GM20431 (cell line): ENCODE results near the gene RARA.
"Not testable (repeated sequence)": the region's sequence is repeated elsewhere in the genome, so short reads cannot be mapped to it uniquely, and the experiment has no call there.

Experiments
- in situ Hi-C: fragments of 300-500 bp; cut with MseI, MboI; formaldehyde crosslinking; loops from one replicate; pipeline ENCODE4 v1.15.0; 2020; ENCODE audit warnings: low sequenced_read_pairs; ENCODE audit not compliant: unreplicated experiment

Gene RARA

GRCh38 chr17:40295488-40296436 lies 13.2 kb upstream of the RARA start:
- in situ Hi-C loops = no loop called here

GRCh38 chr17:40297511-40297910 lies 11.5 kb upstream of the RARA start:
- in situ Hi-C loops = no loop called here

GRCh38 chr17:40298726-40299125 lies 10.3 kb upstream of the RARA start:
- in situ Hi-C loops = no loop called here

DNA sequence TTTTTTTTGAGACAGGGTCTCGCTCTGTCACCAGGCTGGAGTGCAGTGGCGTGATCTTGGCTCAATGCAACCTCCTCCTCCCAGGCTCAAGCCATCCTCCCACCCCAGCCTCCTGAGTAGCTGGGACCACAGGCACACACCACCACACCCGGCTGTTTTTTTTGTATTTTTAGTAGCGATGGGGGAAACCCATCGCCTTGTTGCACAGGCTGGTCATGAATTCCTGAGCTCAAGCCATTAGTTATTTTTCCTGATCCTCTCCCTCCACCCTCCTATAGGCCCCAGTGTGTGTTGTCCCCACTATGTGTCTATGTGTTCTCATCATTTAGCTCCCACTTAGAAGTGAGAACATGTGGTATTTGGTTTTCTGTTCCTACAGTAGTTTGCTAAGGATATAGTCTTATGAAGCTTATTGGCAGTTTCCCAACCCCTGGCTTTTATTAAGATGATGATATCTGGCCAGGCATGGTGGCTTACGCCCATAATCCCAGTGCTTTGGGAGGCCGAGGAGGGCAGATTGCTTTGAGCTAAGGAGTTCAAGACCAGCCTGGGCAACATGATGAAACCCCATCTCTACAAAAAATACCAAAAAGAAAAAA lies 9.7 kb upstream of the RARA start:
- in situ Hi-C loops = not testable (repeated sequence)

GRCh38 chr17:40301315-40301714 lies 7.7 kb upstream of the RARA start:
- in situ Hi-C loops = loop anchor here (5.0 kb wide), 1 partner anchor 51 kb away; no protein-coding TSS in a partner anchor

- in situ Hi-C loops = loop anchor here (5.0 kb wide), 1 partner anchor 49 kb away; no protein-coding TSS in a partner anchor
Observed at GRCh38 chr17:40303009-40303657, 5.8 kb upstream of the RARA start.

- in situ Hi-C loops = loop anchor here (5.0 kb wide), 1 partner anchor 48 kb away; no protein-coding TSS in a partner anchor
Observed at GRCh38 chr17:40303708-40304551, 5.0 kb upstream of the RARA start.

DNA sequence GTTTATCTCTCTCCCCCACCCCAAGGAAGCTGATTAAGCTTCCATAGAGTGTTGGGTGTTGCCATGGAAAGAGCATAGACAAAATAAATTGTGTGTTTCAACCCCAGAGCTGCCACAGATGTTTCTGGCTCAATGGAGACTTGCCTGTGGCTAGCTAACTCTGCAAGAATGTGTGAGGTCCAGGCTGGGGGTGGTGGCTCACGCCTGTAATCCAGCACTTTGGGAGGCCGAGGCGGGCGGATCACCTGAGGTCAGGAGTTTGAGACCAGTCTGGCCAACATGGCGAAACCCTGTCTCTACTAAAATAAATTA lies 4.5 kb upstream of the RARA start:
- in situ Hi-C loops = loop anchor here (5.0 kb wide), 1 partner anchor 48 kb away; no protein-coding TSS in a partner anchor

GRCh38 chr17:40304866-40305265 lies 4.1 kb upstream of the RARA start:
- in situ Hi-C loops = loop anchor here (5.0 kb wide), 1 partner anchor 47 kb away; no protein-coding TSS in a partner anchor

DNA sequence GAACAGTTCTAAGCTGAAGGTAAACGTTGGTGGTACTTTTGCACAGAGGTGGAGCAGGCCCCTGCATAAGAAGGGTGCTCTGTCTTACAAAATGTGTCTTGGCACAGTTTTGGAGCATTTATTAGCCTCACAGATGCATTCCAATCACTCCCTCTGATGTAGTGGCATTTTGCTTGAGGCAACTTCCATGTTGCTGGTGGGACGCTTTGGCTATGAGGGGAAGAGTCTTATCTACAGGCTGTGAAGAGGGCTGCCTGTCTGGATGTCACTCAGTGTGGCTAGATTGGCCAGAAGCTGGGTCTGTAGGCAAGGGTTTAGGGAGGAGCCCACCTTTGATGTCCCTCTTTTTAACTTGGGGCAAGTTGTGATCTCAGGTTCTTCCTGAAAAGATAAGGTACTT lies 2.6 kb upstream of the RARA start:
- in situ Hi-C loops = no loop called here

DNA sequence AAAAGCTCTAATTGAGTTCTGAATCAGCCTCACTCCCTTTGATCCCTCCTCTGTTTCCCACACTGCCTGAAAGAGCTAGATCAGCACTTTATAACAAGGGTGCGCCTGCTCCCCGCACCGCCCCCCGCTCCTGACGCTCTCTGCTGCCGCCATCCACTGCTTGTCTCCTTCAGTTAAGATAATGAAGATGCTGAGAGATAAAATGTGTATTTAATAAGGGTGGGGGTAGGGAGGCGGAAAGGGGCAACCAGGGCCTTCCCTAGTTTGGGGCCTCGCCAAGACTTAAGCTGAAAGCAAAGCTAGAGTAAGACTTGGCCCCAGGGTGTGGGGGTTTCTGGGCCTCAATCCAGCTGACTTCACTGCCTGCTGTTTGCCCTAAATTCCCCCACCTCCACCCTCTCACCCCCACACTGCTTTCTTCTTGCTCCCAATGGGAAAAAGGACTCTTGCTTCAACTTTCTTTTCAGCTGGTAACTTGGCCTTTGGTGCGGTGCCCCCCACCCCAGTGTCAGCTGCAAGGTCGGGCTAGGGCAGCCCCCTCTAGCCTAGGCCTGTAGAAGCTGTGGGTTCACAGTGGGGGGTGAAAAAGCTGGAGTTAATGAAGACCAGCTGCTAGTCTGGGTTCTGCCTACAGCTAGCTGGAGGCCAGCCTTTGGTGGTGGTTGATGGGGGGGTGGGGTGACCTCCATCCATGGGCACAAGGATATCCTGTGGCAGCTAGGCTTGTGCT lies 1.8 kb upstream of the RARA start:
- in situ Hi-C loops = no loop called here

DNA sequence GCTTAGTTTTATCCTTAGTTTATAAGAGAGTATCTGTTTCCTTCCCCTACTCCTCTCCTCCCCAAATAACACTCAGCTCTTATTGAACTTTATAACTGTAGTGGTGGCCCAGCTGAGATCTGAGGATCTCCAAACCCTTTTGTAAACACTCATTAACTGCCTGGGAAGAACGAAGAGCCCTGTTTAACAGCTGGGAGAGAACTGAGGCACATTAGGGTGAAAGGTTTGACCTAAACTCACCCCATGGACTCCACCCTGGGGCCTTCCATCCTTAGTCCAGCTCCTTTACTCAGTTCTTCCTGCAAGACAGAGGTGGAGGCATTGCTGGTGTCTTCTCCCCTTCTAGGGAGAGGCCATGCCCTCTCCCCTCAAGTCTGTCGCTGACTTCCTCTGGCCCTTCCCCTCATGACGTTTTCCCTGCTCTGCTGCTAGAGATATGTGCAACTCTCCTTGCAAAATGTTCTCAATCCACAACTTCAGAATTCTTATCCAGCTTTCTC lies 1.2 kb upstream of the RARA start:
- in situ Hi-C loops = no loop called here

DNA sequence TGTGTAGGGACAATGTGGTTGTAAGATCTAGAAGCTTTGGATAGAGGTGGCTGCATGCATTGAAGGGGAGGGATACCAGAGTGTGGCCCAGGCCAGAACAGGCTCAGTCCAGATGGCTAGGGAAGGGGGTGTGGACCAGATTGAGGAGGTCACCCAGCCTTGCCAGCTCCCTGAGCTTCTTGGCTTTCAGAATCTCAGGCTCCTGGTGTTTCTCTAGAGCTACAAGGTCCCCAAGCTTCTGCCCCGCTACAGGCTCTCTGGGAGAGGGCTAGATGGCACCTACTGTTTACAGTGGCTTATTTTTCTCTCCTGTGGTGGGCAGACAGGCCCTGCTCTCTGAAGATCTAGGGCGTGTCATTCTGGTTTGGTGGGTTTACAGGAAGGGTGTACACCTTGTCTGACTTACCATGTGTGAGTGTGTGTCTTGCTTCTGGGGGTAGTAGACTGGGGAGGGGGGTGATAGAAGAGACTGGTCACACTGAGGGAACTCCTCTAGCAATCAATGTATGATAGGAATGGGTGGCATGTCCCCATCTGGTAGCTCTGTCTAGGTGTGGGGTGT lies 1.1 kb downstream of the RARA start:
- in situ Hi-C loops = no loop called here

DNA sequence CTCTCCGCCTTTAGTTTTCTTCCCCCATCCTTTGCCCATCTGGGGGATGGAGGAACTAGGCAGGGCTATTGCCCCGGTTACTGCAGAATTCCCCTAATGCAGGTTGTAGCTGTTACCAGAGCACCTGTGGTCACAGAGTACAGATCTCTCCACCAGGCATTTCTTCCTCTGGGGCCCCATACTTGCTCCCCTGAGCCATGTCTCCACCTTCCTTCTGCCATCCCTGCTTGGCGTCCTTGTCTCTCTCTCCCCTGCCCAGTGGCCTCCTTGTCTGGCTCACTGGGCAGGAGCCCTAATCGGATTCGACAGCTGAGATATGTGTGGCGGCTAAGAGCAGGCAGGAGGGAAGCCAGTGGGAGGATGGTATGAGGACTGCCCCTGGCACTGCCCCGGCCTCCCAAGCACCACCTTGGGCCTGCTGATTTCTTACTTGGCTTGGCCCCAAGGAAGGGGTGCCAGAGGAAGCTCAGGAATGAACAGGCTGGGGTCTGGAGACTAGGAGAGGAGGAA lies 2.0 kb downstream of the RARA start:
- in situ Hi-C loops = no loop called here

- in situ Hi-C loops = no loop called here
Observed at GRCh38 chr17:40311575-40311974, 2.6 kb downstream of the RARA start.

- in situ Hi-C loops = no loop called here
Observed at GRCh38 chr17:40312131-40312731, 3.3 kb downstream of the RARA start.

GRCh38 chr17:40312893-40313667 lies 4.1 kb downstream of the RARA start:
- in situ Hi-C loops = no loop called here
